Gastrocnemius medialis (tissue), 4 donors: Measurements from ENCODE around the gene SEC11C.

Source experiments
- POLR2A ChIP-seq, 2 donors: fragments of 450-650 bp; IDR thresholded peaks; one replicate each; pipeline ENCODE4 v1.6.1; 2017; ENCODE audit warnings: antibody characterized with exemption in 2 of 2, mild to moderate bottlenecking in 2 of 2, moderate library complexity in 2 of 2
- TF ChIP-seq, protein P1 (sequence below), 5 experiments: fragments of 450-650 bp in 3 of 5; fragments of 200-600 bp in 2 of 5; sonication (generic) in 2 of 5; IDR thresholded peaks in 4 of 5; conservative IDR thresholded peaks in 1 of 5; 1 replicate in 4 of 5; 2 replicates in 1 of 5; pipeline ENCODE4 v1.5.1; 2016 to 2019; ENCODE audit warnings: antibody characterized with exemption in 5 of 5, mild to moderate bottlenecking in 3 of 5, moderate library complexity in 3 of 5

DNA sequence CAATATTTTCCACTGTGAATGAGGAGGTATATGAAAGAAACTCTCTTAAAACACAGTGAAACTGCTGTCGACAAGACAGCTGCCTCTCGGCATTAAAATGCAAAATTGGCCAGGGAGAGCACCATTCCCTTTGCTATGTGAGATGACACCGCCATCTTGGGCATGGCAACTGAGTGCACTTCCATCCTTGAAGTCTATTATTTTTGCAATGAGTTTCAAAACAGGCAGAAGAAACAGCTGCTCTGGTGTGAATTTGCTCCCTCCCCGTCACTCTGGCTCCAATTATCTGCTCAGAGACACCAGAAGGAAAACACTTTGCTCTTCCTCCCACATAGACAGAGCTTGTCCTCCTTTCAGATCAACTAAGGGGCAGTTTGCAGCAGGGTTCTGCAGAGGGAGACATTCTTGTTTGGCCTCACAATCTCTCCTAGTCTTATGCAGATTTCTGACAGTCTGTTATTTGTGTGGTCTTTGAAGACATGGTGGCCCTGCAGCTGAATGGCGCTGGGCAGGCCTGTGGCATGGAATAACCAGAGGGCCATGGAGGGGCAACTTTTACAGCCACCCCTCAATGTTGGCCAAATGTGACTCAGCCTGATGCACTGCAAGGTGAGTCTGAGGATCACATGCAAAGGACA, 48.6 kb upstream of the SEC11C start:
- TF ChIP-seq, protein P1, sequence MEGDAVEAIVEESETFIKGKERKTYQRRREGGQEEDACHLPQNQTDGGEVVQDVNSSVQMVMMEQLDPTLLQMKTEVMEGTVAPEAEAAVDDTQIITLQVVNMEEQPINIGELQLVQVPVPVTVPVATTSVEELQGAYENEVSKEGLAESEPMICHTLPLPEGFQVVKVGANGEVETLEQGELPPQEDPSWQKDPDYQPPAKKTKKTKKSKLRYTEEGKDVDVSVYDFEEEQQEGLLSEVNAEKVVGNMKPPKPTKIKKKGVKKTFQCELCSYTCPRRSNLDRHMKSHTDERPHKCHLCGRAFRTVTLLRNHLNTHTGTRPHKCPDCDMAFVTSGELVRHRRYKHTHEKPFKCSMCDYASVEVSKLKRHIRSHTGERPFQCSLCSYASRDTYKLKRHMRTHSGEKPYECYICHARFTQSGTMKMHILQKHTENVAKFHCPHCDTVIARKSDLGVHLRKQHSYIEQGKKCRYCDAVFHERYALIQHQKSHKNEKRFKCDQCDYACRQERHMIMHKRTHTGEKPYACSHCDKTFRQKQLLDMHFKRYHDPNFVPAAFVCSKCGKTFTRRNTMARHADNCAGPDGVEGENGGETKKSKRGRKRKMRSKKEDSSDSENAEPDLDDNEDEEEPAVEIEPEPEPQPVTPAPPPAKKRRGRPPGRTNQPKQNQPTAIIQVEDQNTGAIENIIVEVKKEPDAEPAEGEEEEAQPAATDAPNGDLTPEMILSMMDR (IDR thresholded peaks at IDR 0.05 in 4 of 5, conservative IDR thresholded peaks at IDR 0.05 in 1 of 5), result no peak
- TF ChIP-seq POLR2A (IDR thresholded peaks at IDR 0.05), result no peak
